GM18502 (cell line): ENCODE measurements around the gene GATB.

ENCODE experiments used
- ATAC-seq: cut with Tn5 transposase; IDR thresholded peaks from one replicate; pipeline ENCODE4 v1.9.1; 2021; ENCODE audit warnings: mild to moderate bottlenecking; ENCODE audit not compliant: unreplicated experiment, poor library complexity

The GATB gene

GRCh38 chr4:151626228-151626627 is 134.6 kb downstream of the GATB start:
- ATAC-seq = no peak

GRCh38 chr4:151624626-151625565 is 135.9 kb downstream of the GATB start:
- no peak for ATAC-seq
